ENCODE data around the gene ANO1.

Gene ANO1

GRCh38 chr11:70146895-70147520, 68.9 kb downstream of the ANO1 start:
- no peak for TF ChIP-seq CTCF (IDR thresholded peaks at IDR 0.05; ENCODE audit: low read depth, low read length)
- in situ Hi-C loops (cut with HindIII; ENCODE audit: low sequenced_read_pairs), result no loop called here
- H3K4me3 ChIP-seq (ENCODE audit: low read depth, low read length), result no peak overlapping the region
- DNase-seq (ENCODE audit: low read depth, low spot score), result no peak

- no peak for TF ChIP-seq CTCF (IDR thresholded peaks at IDR 0.05; ENCODE audit: low read depth, low read length)
- in situ Hi-C loops (cut with HindIII; ENCODE audit: low sequenced_read_pairs), result no loop called here
- H3K4me3 ChIP-seq (ENCODE audit: low read depth, low read length), result no peak overlapping the region
- DNase-seq (ENCODE audit: low read depth, low spot score), result no peak
Measured at GRCh38 chr11:70147668-70148067, 69.6 kb downstream of the ANO1 start.

- TF ChIP-seq CTCF (IDR thresholded peaks at IDR 0.05; ENCODE audit: low read depth, low read length), result no peak
- no peak overlapping the region for H3K4me3 ChIP-seq (ENCODE audit: low read depth, low read length)
- DNase-seq (ENCODE audit: low read depth, low spot score), result no peak
- in situ Hi-C loops (cut with HindIII; ENCODE audit: low sequenced_read_pairs), result no loop called here
Measured at GRCh38 chr11:70151671-70152070, 73.6 kb downstream of the ANO1 start.

GRCh38 chr11:70153133-70153727, 75.1 kb downstream of the ANO1 start:
- in situ Hi-C loops (cut with HindIII; ENCODE audit: low sequenced_read_pairs), result no loop called here
- no peak for DNase-seq (ENCODE audit: low read depth, low spot score)
- no peak for TF ChIP-seq CTCF (IDR thresholded peaks at IDR 0.05; ENCODE audit: low read depth, low read length)
- no peak overlapping the region for H3K4me3 ChIP-seq (ENCODE audit: low read depth, low read length)

- no peak overlapping the region for H3K4me3 ChIP-seq (ENCODE audit: low read depth, low read length)
- no peak for DNase-seq (ENCODE audit: low read depth, low spot score)
- in situ Hi-C loops (cut with HindIII; ENCODE audit: low sequenced_read_pairs), result no loop called here
- TF ChIP-seq CTCF (IDR thresholded peaks at IDR 0.05; ENCODE audit: low read depth, low read length), result no peak
Measured at GRCh38 chr11:70155386-70155785, 77.3 kb downstream of the ANO1 start.

GRCh38 chr11:70156291-70157037, 78.3 kb downstream of the ANO1 start:
- no peak for DNase-seq (ENCODE audit: low read depth, low spot score)
- no peak overlapping the region for H3K4me3 ChIP-seq (ENCODE audit: low read depth, low read length)
- in situ Hi-C loops (cut with HindIII; ENCODE audit: low sequenced_read_pairs), result no loop called here
- TF ChIP-seq CTCF (IDR thresholded peaks at IDR 0.05; ENCODE audit: low read depth, low read length), result no peak
